GM23338 (cell line): ENCODE results near the gene TWF2. TPM values are rescaled to one million over a fixed set of nuclear protein-coding genes. Genes with fewer than 3 reads are reported as not detected.

ENCODE experiments used
- ATAC-seq: fragments of 200-7000 bp; cut with Tn5 transposase; 3 replicates; pipeline ENCODE4 v1.9.1; 2020
- DNase-seq: peaks from one replicate; pipeline ENCODE4 v3.0.0-alpha.2; 2015; ENCODE audit warnings: low spot score
- H2AFZ ChIP-seq: fragments of 200-600 bp; sonication (generic); 2 replicates; pipeline ENCODE4 v1.8.0; 2016; ENCODE audit warnings: antibody characterized with exemption, mild to moderate bottlenecking, moderate library complexity
- H3F3A ChIP-seq: fragments of 200-600 bp; sonication (generic); replicated peaks from 2 replicates; pipeline ENCODE4 v1.8.0; 2017; ENCODE audit warnings: antibody characterized with exemption, mixed run types, low read depth
- H3K27ac ChIP-seq: fragments of 200-600 bp; sonication (generic); 2 replicates; pipeline ENCODE4 v1.6.1; 2016; ENCODE audit warnings: low read depth
- H3K27me3 ChIP-seq: fragments of 200-600 bp; sonication (generic); 2 replicates; pipeline ENCODE4 v1.8.0; 2016; ENCODE audit warnings: mild to moderate bottlenecking, mixed run types, moderate library complexity; ENCODE audit not compliant: insufficient read depth
- H3K36me3 ChIP-seq: fragments of 200-600 bp; sonication (generic); 2 replicates; pipeline ENCODE4 v1.8.0; 2016; ENCODE audit warnings: mild to moderate bottlenecking; ENCODE audit not compliant: insufficient read depth
- H3K4me1 ChIP-seq: fragments of 200-600 bp; sonication (generic); 2 replicates; pipeline ENCODE4 v1.8.0; 2016; ENCODE audit warnings: mild to moderate bottlenecking, moderate library complexity; ENCODE audit not compliant: insufficient read depth
- H3K4me2 ChIP-seq: fragments of 200-600 bp; sonication (generic); 2 replicates; pipeline ENCODE4 v1.7.1; 2017; ENCODE audit warnings: mixed run types
- H3K4me3 ChIP-seq: fragments of 200-600 bp; sonication (generic); 2 replicates; pipeline ENCODE4 v1.6.1; 2016; ENCODE audit warnings: mixed run types
- H3K79me2 ChIP-seq: fragments of 200-600 bp; sonication (generic); replicated peaks from 2 replicates; pipeline ENCODE4 v1.8.0; 2017; ENCODE audit warnings: mild to moderate bottlenecking; ENCODE audit not compliant: insufficient read depth
- H3K9me2 ChIP-seq: fragments of 200-600 bp; sonication (generic); 2 replicates; pipeline ENCODE4 v1.8.0; 2017; ENCODE audit not compliant: insufficient read depth
- H4K20me1 ChIP-seq: fragments of 200-600 bp; sonication (generic); replicated peaks from 2 replicates; pipeline ENCODE4 v1.8.0; 2017; ENCODE audit warnings: mild to moderate bottlenecking; ENCODE audit not compliant: insufficient read depth
- H3K27ac Mint-ChIP-seq: 2 replicates; pipeline ENCODE4 v1.8.0; 2020; ENCODE audit warnings: inconsistent platforms, mild to moderate bottlenecking, moderate library complexity, mixed read lengths
- H3K27me3 Mint-ChIP-seq: 3 replicates; pipeline ENCODE4 v1.8.0; 2022; ENCODE audit warnings: low read depth, mild to moderate bottlenecking, moderate library complexity, mixed read lengths, inconsistent platforms; ENCODE audit not compliant: insufficient read depth, poor library complexity
- H3K36me3 Mint-ChIP-seq: 3 replicates; pipeline ENCODE4 v1.8.0; 2021; ENCODE audit warnings: low read depth, mild to moderate bottlenecking, inconsistent platforms, moderate library complexity, mixed read lengths
- H3K4me1 Mint-ChIP-seq: 3 replicates; pipeline ENCODE4 v1.8.0; 2020; ENCODE audit warnings: mild to moderate bottlenecking, inconsistent platforms, mixed read lengths
- H3K4me3 Mint-ChIP-seq: 3 replicates; pipeline ENCODE4 v1.8.0; 2021; ENCODE audit warnings: moderate library complexity, mild to moderate bottlenecking, inconsistent platforms, mixed read lengths
- H3K9me3 Mint-ChIP-seq: 3 replicates; pipeline ENCODE4 v1.8.0; 2020; ENCODE audit warnings: moderate library complexity, mild to moderate bottlenecking, inconsistent platforms, mixed read lengths
- EZH2phosphoT487 ChIP-seq: fragments of 200-600 bp; sonication (generic); IDR thresholded peaks from one replicate; pipeline ENCODE4 v1.8.1; 2018; ENCODE audit warnings: antibody characterized with exemption; ENCODE audit not compliant: unreplicated experiment
- JUNB ChIP-seq: IDR thresholded peaks from one replicate; pipeline ENCODE4 v1.6.1; 2016; ENCODE audit warnings: antibody characterized with exemption; ENCODE audit not compliant: unreplicated experiment
- NANOG ChIP-seq: IDR thresholded peaks from 2 replicates; pipeline ENCODE4 v1.6.1; 2016; ENCODE audit warnings: antibody characterized with exemption, borderline replicate concordance
- POLR2AphosphoS5 ChIP-seq: IDR thresholded peaks from 2 replicates; pipeline ENCODE4 v1.6.1; 2016; ENCODE audit warnings: antibody characterized with exemption, low read depth
- REST ChIP-seq: IDR thresholded peaks from one replicate; pipeline ENCODE4 v1.6.1; 2018; ENCODE audit warnings: antibody characterized with exemption; ENCODE audit not compliant: unreplicated experiment
- STAT1 ChIP-seq: IDR thresholded peaks from one replicate; pipeline ENCODE4 v1.6.1; 2016; ENCODE audit warnings: antibody characterized with exemption; ENCODE audit not compliant: unreplicated experiment
- ZNF114 ChIP-seq: fragments of 250-450 bp; sonication (Bioruptor Pico); IDR thresholded peaks from 2 replicates; pipeline ENCODE4 v1.5.0; 2020; ENCODE audit warnings: mild to moderate bottlenecking, moderate library complexity
- ZNF331 ChIP-seq: fragments of 250-450 bp; sonication (Bioruptor Pico); IDR thresholded peaks from 2 replicates; pipeline ENCODE4 v1.5.0; 2020; ENCODE audit warnings: low read depth, mild to moderate bottlenecking, moderate library complexity
- ZNF462 ChIP-seq: fragments of 250-450 bp; sonication (Bioruptor Pico); IDR thresholded peaks from 2 replicates; pipeline ENCODE4 v1.5.0; 2020; ENCODE audit warnings: mild to moderate bottlenecking, moderate library complexity
- polyA plus RNA-seq: library from polyadenylated mRNA; unstranded; fragments of >200 nt; fragmentation: Nextera tagmentation; extraction: Ambion mirVana; gene quantifications from 2 replicates; pipeline ENCODE4 v1.2.1, GENCODE V29; 2016
- total RNA-seq: library from RNA; depleted of rRNA; stranded (reverse); fragments of >200 nt; shearing (Covaris generic); gene quantifications from 2 replicates; pipeline ENCODE4 v1.2.3, GENCODE V29; 2014

Gene TWF2
- total and polyA plus RNA-seq, 2 experiments from 2014 or later: 38.9 to 120 TPM

- Histone ChIP-seq H3K27ac (no peak overlapping the region), H3K79me2 (no peaks in the 10 kb centered on the region), H4K20me1 (peaks cover 2% of the 10 kb centered on the region; the same call in 1 of the 2 replicates), H3K4me1 (no peaks in the 10 kb centered on the region), H3K4me3 (no peak overlapping the region), H3K27me3 (no peaks in the 10 kb centered on the region), H3F3A (no peaks in the 10 kb centered on the region), H3K4me2 (no peak overlapping the region), H3K36me3 (peaks cover 46% of the 10 kb centered on the region), H3K9me2 (no peaks in the 10 kb centered on the region), H2AFZ (no peak overlapping the region)
- DNase-seq (no peak), ATAC-seq (no peak)
- Mint-ChIP-seq H3K36me3 (peaks cover 67% of the 10 kb centered on the region), H3K9me3 (no peaks in the 10 kb centered on the region), H3K4me3 (no peak overlapping the region), H3K4me1 (peaks cover 6% of the 10 kb centered on the region; the same call in 2 of the 3 replicates), H3K27ac (no peak overlapping the region), H3K27me3 (peaks cover 7% of the 10 kb centered on the region)
- TF ChIP-seq REST: no peak
- TF ChIP-seq POLR2AphosphoS5: no peak
- no peak for TF ChIP-seq JUNB
- no peak for TF ChIP-seq NANOG
- no peak for TF ChIP-seq STAT1
- TF ChIP-seq ZNF331 (CRISPR knock-in tag): no peak
These were observed 25.1 kb downstream of the TWF2 start for GRCh38 chr3:52213901-52214300.

GRCh38 chr3:52213005-52213404 lies 26.0 kb downstream of the TWF2 start:
- H4K20me1 ChIP-seq: peaks cover 4% of the 10 kb centered on the region; the same call in 1 of the 2 replicates
- H3K79me2 ChIP-seq: no peaks in the 10 kb centered on the region
- ATAC-seq: no peak
- H3K9me2 ChIP-seq: no peaks in the 10 kb centered on the region
- H3K27ac Mint-ChIP-seq: no peak overlapping the region
- H3F3A ChIP-seq: no peaks in the 10 kb centered on the region
- no peaks in the 10 kb centered on the region for H3K4me1 ChIP-seq
- H3K4me3 ChIP-seq: no peak overlapping the region
- H3K27me3 Mint-ChIP-seq: peaks cover 7% of the 10 kb centered on the region
- H3K27me3 ChIP-seq: no peaks in the 10 kb centered on the region
- H3K9me3 Mint-ChIP-seq: no peaks in the 10 kb centered on the region
- peaks cover 76% of the 10 kb centered on the region for H3K36me3 Mint-ChIP-seq
- no peak overlapping the region for H2AFZ ChIP-seq
- no peak overlapping the region for H3K4me3 Mint-ChIP-seq
- H3K4me1 Mint-ChIP-seq: peaks cover 3% of the 10 kb centered on the region; the same call in 1 of the 3 replicates
- H3K27ac ChIP-seq: no peak overlapping the region
- no peak overlapping the region for H3K4me2 ChIP-seq
- no peak for DNase-seq
- H3K36me3 ChIP-seq: peaks cover 55% of the 10 kb centered on the region
- no peak for TF ChIP-seq POLR2AphosphoS5
- TF ChIP-seq REST: no peak
- TF ChIP-seq NANOG: no peak
- TF ChIP-seq ZNF114: no peak
- no peak for TF ChIP-seq ZNF462 (CRISPR knock-in tag)
- no peak for TF ChIP-seq EZH2phosphoT487
